CD14-positive monocyte (primary cell): ENCODE results near the gene CNP. TPM values are rescaled to one million over a fixed set of nuclear protein-coding genes. Genes with fewer than 3 reads are reported as not detected.

Experiments
- DNase-seq, 3 donors: peaks; one replicate each; pipeline ENCODE4 v3.0.0-alpha.2; 2011 to 2022
- H2AFZ ChIP-seq: 2 replicates; pipeline ENCODE4 v1.6.0; 2012; ENCODE audit warnings: mild to moderate bottlenecking, low read depth, low read length, inconsistent platforms; ENCODE audit not compliant: insufficient read depth, poor library complexity, severe bottlenecking
- H3K27ac ChIP-seq, 2 donors: 1 replicate in 1 of 2; 2 replicates in 1 of 2; pipeline ENCODE4 v1.5.1; 2012 to 2013; ENCODE audit warnings: low read length in 2 of 2, control low read depth in 1 of 2, inconsistent platforms in 1 of 2, low read depth in 1 of 2, mild to moderate bottlenecking in 1 of 2
- H3K27me3 ChIP-seq, 2 donors: one replicate each; pipeline versions ENCODE4 v1.6.0 to v1.6.1; 2011 to 2013; ENCODE audit warnings: low read length in 2 of 2; ENCODE audit not compliant: control insufficient read depth in 2 of 2, insufficient read depth in 2 of 2
- H3K36me3 ChIP-seq, 2 donors: replicated peaks in 1 of 2; 1 replicate in 1 of 2; 2 replicates in 1 of 2; pipeline versions ENCODE4 v1.5.1 to v1.6.1; 2012 to 2013; ENCODE audit warnings: low read length in 2 of 2, control low read depth in 1 of 2, inconsistent platforms in 1 of 2, mild to moderate bottlenecking in 1 of 2; ENCODE audit not compliant: insufficient read depth in 2 of 2, control insufficient read depth in 1 of 2
- H3K4me1 ChIP-seq, 2 donors: 1 replicate in 1 of 2; 2 replicates in 1 of 2; pipeline versions ENCODE4 v1.5.1 to v1.6.1; 2012 to 2013; ENCODE audit warnings: low read length in 2 of 2, control low read depth in 1 of 2, inconsistent platforms in 1 of 2, mild to moderate bottlenecking in 1 of 2, moderate library complexity in 1 of 2; ENCODE audit not compliant: insufficient read depth in 2 of 2, control insufficient read depth in 1 of 2
- H3K4me2 ChIP-seq: replicated peaks from 2 replicates; pipeline ENCODE3; 2012; ENCODE audit warnings: low read length, moderate library complexity, mild to moderate bottlenecking; ENCODE audit not compliant: poor library complexity, severe bottlenecking; ENCODE audit errors: extremely low read depth
- H3K4me3 ChIP-seq, 3 experiments: fragments of 200-600 bp in 1 of 3; sonication (generic) in 1 of 3; replicated peaks in 1 of 3; 1 replicate in 2 of 3; 2 replicates in 1 of 3; pipeline ENCODE4 v1.5.1; 2011 to 2013; ENCODE audit warnings: low read length in 3 of 3, mild to moderate bottlenecking in 3 of 3, control low read depth in 2 of 3, low read depth in 2 of 3, inconsistent platforms in 1 of 3, moderate library complexity in 1 of 3
- H3K79me2 ChIP-seq: 2 replicates; pipeline ENCODE4 v1.6.0; 2012; ENCODE audit warnings: mild to moderate bottlenecking, control low read depth, inconsistent platforms, low read length, moderate library complexity; ENCODE audit not compliant: insufficient read depth
- H3K9ac ChIP-seq: 2 replicates; pipeline ENCODE4 v1.6.0; 2017; ENCODE audit warnings: low read length, mild to moderate bottlenecking; ENCODE audit not compliant: insufficient read depth, poor library complexity, severe bottlenecking
- H3K9me3 ChIP-seq, 2 donors: replicated peaks in 1 of 2; 1 replicate in 1 of 2; 2 replicates in 1 of 2; pipeline versions ENCODE4 v1.5.1 to v1.6.1; 2012 to 2013; ENCODE audit warnings: low read length in 2 of 2, control low read depth in 1 of 2; ENCODE audit not compliant: control insufficient read depth in 1 of 2, insufficient read depth in 1 of 2
- H4K20me1 ChIP-seq: 2 replicates; pipeline ENCODE4 v1.6.0; 2012; ENCODE audit warnings: mild to moderate bottlenecking, low read length, control low read depth, moderate library complexity; ENCODE audit not compliant: insufficient read depth
- H3K27ac Mint-ChIP-seq, 7 donors: one replicate each; pipeline ENCODE4 v1.8.0; 2020; ENCODE audit warnings: mild to moderate bottlenecking in 7 of 7, mixed read lengths in 7 of 7, moderate library complexity in 6 of 7, inconsistent platforms in 2 of 7
- H3K27me3 Mint-ChIP-seq, 3 donors: one replicate each; pipeline ENCODE4 v1.8.0; 2021 to 2022; ENCODE audit warnings: low read depth in 3 of 3, mild to moderate bottlenecking in 3 of 3, mixed read lengths in 3 of 3, moderate library complexity in 3 of 3, inconsistent platforms in 1 of 3
- H3K36me3 Mint-ChIP-seq, 2 donors: one replicate each; pipeline ENCODE4 v1.8.0; 2020; ENCODE audit warnings: mixed read lengths in 2 of 2, inconsistent platforms in 1 of 2, mild to moderate bottlenecking in 1 of 2
- H3K4me1 Mint-ChIP-seq: one replicate; pipeline ENCODE4 v1.8.0; 2020; ENCODE audit warnings: mild to moderate bottlenecking, mixed read lengths
- H3K4me3 Mint-ChIP-seq, 2 donors: one replicate each; pipeline ENCODE4 v1.8.0; 2020; ENCODE audit warnings: mild to moderate bottlenecking in 2 of 2, mixed read lengths in 2 of 2, moderate library complexity in 1 of 2
- H3K9me3 Mint-ChIP-seq, 7 donors: one replicate each; pipeline ENCODE4 v1.8.0; 2020 to 2022; ENCODE audit warnings: mixed read lengths in 7 of 7, mild to moderate bottlenecking in 6 of 7, moderate library complexity in 6 of 7, inconsistent platforms in 2 of 7
- CTCF ChIP-seq: fragments of 200-600 bp; IDR thresholded peaks from one replicate; pipeline ENCODE4 v1.8.0; 2022; ENCODE audit warnings: antibody characterized with exemption, mild to moderate bottlenecking
- WGBS: methylation state at CpG from one replicate; pipeline ENCODE4 v1.1.5; 2013; ENCODE audit warnings: missing lambda C conversion rate; ENCODE audit not compliant: insufficient coverage; 5-methylcytosine and 5-hydroxymethylcytosine counted together
- intact Hi-C, 2 donors: fragments of 100-400 bp; cut with micrococcal nuclease; formaldehyde crosslinking; loops; one replicate each; pipeline versions ENCODE4 v1.15.0 to v1.15.1; 2023
- polyA plus RNA-seq, 3 donors: library from polyadenylated mRNA; depleted of rRNA in 1 of 3; unstranded in 2 of 3; stranded (reverse) in 1 of 3; fragments of 300-500 nt in 2 of 3; fragments of >200 nt in 1 of 3; fragmentation: Illumina TruSeq in 2 of 3; gene quantifications; 1 replicate in 2 of 3; 2 replicates in 1 of 3; pipeline ENCODE4 v1.2.3, GENCODE V29; 2012 to 2021

Gene CNP
- polyA plus RNA-seq, 3 donors = 19.0 to 50.2 (median 47.0) TPM

- no peaks in the 10 kb centered on the region for H3K9me3 ChIP-seq
- peaks cover 13 to 18% of the 10 kb centered on the region in 2 donors for H3K36me3 ChIP-seq
- H3K9ac ChIP-seq = peak overlapping the region; percentile 86
- H3K4me1 Mint-ChIP-seq = peaks cover 34% of the 10 kb centered on the region
- peaks cover 54% of the 10 kb centered on the region for H4K20me1 ChIP-seq
- H3K4me2 ChIP-seq = peak overlapping the region; percentile 91
- H2AFZ ChIP-seq = peak overlapping the region; percentile 97
- no peaks in the 10 kb centered on the region for H3K9me3 Mint-ChIP-seq
- 0% methylated on average over 23 of the region's 26 CpGs for WGBS
- no peak for TF ChIP-seq CTCF
- peaks cover 21 to 24% of the 10 kb centered on the region in 2 donors for H3K4me1 ChIP-seq
- no peak for DNase-seq
- H3K27me3 ChIP-seq = no peaks in the 10 kb centered on the region
- peak overlapping the region in 5 of 7 donors; percentile 21 to 82 (median 50) for H3K27ac Mint-ChIP-seq
- peaks cover 59% of the 10 kb centered on the region for H3K79me2 ChIP-seq
- peak overlapping the region; percentile 64 to 90 for H3K27ac ChIP-seq
- H3K27me3 Mint-ChIP-seq = peaks cover 0 to 2% (median 0%) of the 10 kb centered on the region in 3 donors
- H3K4me3 Mint-ChIP-seq = peak overlapping the region; percentile 94 to 96
- intact Hi-C loops = loop anchor here in 1 of 2 donors (5.0 kb wide), 1 partner anchor 195 kb away; the partner anchor contains the start of gene DHX58
- H3K4me3 ChIP-seq = peak overlapping the region; percentile 65 to 99 (median 85)
- peaks cover 14 to 23% of the 10 kb centered on the region in 2 donors for H3K36me3 Mint-ChIP-seq
Measured at GRCh38 chr17:41917679-41918313, 48.8 kb upstream of the CNP start.

DNA sequence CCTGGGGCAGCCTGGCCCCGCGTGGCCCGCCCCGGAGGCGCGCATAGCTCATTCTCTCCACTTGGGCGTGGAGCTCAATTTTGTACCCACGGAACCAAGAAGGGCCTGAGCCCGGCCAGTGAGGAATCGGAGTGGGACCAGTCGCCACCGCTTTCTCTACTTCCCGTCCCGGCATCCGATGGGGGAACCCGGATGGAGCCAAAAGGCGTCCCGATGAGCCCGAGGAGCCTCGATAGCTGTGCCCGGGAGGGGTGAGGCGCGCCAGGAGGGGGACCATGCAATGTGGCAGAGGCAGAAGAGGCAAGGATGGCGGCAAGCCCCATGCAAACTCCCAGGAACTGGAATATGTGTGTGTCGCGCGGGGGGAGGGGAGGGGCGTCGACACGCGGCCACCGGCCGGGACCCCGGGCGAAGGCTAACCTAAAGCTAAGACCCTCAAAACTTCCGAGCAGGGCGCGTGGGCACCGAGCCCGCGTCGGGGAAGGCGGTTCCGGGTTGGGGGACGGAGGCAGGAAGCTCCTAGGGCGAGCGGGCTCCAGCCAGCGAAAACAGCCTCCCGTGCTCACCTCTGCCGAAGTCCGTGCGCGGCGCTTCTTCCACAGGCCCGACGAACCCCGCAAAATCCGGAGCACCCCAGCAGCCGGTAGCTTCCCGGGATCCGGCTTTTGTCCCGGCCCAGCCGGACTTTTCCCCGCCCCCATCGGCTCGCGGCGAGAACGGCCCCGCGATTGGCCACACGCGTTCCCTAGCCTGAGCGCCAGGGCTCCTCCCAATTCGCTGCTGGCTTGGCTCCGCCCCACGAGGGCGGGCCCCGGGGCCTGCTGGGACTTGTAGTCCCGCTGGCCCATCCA, 48.1 kb upstream of the CNP start, which contains the start of gene ACLY:
TSS of gene ACLY (minus strand) at position 638 of the 851 bp plus-strand sequence. CDS start 5,078 bp downstream, outside the sequence.
- Histone ChIP-seq H3K79me2 (peaks cover 53% of the 10 kb centered on the region), H3K4me1 (peaks cover 21 to 24% of the 10 kb centered on the region in 2 donors), H2AFZ (peak within 1 kb of the TSS; percentile 97), H3K9ac (peak within 1 kb of the TSS; percentile 86), H3K27ac (peak within 1 kb of the TSS; percentile 64 to 90), H3K36me3 (peaks cover 6 to 10% of the 10 kb centered on the region in 2 donors), H3K27me3 (no peaks in the 10 kb centered on the region), H4K20me1 (peaks cover 47% of the 10 kb centered on the region), H3K4me3 (peak within 1 kb of the TSS; percentile 65 to 99 (median 85)), H3K9me3 (no peaks in the 10 kb centered on the region), H3K4me2 (peak within 1 kb of the TSS; percentile 91)
- peak; percentile 89 to 96 (median 92) for DNase-seq
- Mint-ChIP-seq H3K27ac (peak within 1 kb of the TSS; percentile 81 to 93 (median 82)), H3K9me3 (no peaks in the 10 kb centered on the region), H3K4me3 (peak within 1 kb of the TSS; percentile 94 to 96), H3K27me3 (peaks cover 0 to 2% (median 0%) of the 10 kb centered on the region in 3 donors), H3K36me3 (peaks cover 7 to 15% of the 10 kb centered on the region in 2 donors), H3K4me1 (peaks cover 34% of the 10 kb centered on the region)
- intact Hi-C loops = loop anchor here in 1 of 2 donors (5.0 kb wide), 1 partner anchor 194 kb away; the partner anchor contains the start of gene DHX58
- under 1% methylated on average over 67 of the region's 80 CpGs for WGBS
- TF ChIP-seq CTCF = no peak
